ENCODE measurements around the gene SKP1. TPM values are rescaled to one million over a fixed set of nuclear protein-coding genes. Genes with fewer than 3 reads are reported as not detected.

Gene SKP1
- total RNA-seq, 1 donor from 2014 or later, result 178 TPM

- DNase-seq, result no peak
Measured at GRCh38 chr5:134130239-134130945, 46.4 kb downstream of the SKP1 start.

DNA sequence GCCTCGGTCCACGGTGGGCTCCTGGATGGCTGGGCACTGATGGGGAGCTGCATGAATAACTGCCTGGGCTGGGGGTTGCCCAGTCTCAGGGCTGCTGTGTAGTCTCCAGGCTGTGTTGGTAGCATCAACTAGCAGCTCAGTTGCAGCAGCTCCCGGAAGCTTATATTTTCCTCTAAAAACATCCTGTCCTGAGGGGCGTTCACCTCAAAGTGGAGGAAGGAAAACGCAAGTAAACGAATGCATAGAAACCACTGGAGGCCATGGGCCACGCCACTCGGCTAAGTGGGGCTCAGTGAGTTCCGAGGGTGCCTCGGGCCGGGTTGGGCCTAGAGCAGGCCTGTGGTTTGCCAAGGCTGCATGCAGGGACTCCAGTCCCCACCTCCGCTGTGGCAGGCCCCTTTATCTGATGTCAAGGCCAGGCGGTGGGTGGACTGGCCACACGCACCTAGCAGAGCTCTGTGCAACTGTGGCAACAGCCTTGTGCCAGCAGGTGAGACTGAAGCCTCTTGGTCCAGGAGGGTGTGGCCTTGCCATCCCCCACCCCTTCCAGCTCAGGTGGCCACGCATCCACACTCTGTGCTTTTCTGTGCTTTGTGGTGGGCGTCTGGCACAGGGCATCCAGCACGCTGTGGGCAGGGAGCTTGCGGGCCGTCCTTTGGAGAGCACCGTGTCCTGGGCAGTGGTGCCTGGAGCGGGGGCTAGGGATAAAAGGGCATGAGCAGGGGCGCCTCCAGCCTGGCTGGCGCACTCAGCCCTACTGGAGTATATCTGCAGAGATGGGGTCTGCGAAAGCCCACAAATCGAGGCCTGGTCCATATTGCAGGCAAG is 47.1 kb downstream of the SKP1 start:
- no peak for DNase-seq

DNA sequence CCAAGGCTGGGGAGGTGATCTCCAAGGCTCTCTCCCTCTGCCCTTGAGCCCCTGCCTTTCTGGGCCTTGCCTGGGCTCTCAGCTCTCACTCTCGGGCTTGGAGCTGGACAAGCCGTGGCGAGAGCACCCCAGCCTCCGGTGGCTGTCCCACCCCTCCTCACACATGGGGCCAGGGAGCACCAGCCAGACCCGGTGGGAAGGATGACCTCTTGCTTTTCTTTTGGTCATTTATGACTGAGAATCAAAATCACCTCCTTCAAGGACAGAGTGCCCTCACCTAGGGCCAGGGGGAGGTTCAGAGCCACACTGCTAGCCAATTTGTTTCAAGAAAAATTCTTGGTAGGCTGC is 48.1 kb downstream of the SKP1 start:
- no peak for DNase-seq

GRCh38 chr5:134127988-134128647 is 48.6 kb downstream of the SKP1 start:
- no peak for DNase-seq

DNA sequence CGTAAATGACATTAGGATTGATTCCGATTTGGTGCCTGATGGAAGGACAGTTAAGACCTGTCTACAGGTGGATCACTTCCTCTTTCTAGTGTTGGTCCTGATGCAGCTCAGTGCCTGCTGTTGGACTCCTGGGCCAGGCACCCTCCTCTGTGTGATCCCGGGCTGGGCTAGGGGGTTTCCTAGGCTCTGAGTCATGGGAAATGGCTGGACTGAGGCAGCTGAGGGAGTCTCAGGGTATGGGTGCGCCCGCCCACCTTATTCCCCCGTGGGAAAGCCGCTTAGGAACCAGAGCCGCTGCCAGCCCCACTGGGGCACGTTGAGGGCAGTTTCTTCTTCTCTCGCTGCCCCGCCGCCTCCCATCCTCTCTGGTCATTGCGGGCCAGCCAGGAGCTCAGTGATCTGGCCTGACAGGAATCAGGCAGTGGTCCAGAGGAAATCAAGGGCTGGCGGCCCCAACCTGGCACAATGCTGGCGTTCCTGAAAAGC is 49.3 kb downstream of the SKP1 start:
- DNase-seq, result no peak

- no peak for DNase-seq
Measured at GRCh38 chr5:134125039-134126015, 51.4 kb downstream of the SKP1 start.

- DNase-seq, result no peak
Measured at GRCh38 chr5:134124289-134125038, 52.3 kb downstream of the SKP1 start.

DNA sequence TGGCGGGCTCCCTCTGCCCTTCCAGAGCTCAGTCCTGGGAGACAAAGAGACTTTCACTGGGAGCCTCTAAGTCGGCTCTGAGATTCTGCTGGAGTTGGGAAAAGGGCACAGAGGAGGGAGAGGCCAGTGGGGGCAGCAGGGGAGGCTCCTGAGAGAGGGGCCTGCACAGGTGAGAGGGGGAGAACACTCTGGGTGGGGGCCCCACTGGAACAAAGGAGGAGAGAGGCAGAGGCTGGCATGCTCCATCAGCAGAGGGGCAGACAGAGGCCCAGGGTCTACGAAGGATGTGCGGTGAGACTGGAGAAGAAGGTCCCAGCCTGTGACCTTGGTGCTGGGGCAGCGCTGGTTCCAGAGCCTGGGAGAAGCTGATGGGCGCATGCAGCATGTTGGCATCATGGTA is 53.4 kb downstream of the SKP1 start:
- no peak for DNase-seq

GRCh38 chr5:134122530-134122929 is 54.2 kb downstream of the SKP1 start:
- no peak for DNase-seq

DNA sequence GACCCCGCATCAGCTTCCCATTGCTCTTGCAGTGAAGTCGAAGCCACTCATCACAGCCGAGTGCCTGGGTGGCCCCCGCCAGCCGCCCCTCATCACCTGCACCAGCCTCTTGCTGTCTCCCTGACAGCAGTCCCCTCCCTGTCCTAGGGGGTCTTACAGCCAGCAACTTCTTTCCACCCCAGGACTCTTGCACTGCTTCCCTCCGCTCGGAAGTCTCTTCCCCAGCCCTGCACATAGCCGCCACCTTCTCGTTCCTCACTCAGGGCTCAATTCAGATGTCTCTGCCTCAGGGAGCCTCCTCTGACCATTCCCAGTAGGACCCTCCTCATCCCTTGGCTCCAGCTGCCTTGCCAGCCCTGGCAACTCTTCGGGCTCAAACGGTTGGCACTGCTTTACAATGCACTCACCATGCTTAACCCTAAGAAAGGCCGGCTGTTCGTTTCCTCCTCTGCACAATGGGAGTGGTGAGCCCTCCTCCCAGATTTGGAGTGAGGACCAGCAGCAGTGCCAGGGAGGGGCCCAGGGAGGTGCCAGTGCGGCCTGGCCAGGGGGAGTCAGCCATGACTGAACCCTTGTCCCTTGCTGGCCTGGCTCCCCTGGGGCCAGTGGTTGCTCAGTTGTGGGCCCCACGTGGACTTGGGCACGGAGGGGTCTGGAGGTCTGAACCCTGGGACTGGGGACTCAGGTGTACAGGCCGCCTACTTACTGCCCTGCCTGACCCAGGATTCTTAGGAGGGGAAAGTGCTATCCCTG is 56.2 kb downstream of the SKP1 start:
- DNase-seq, result no peak

DNA sequence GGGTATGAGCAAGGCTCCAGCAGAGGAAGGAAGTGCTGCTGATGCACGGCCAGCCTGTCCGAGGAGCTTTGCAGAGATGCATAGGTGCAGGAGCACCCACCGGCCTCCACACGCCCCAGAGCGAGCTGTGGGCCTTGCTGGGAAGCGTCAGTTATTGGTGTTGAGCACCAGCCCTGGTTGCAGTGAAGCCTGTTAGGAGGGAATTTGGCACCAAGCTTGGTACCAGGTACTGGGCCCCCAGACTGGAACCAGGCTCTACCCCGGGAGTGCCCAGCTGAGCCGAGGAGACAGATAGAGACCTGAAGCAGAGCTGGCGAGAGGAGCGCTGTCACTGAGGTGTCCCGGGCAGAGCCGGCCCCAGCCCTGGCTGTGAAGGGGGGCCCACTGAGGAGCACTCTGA is 57.0 kb downstream of the SKP1 start:
- DNase-seq, result no peak

DNA sequence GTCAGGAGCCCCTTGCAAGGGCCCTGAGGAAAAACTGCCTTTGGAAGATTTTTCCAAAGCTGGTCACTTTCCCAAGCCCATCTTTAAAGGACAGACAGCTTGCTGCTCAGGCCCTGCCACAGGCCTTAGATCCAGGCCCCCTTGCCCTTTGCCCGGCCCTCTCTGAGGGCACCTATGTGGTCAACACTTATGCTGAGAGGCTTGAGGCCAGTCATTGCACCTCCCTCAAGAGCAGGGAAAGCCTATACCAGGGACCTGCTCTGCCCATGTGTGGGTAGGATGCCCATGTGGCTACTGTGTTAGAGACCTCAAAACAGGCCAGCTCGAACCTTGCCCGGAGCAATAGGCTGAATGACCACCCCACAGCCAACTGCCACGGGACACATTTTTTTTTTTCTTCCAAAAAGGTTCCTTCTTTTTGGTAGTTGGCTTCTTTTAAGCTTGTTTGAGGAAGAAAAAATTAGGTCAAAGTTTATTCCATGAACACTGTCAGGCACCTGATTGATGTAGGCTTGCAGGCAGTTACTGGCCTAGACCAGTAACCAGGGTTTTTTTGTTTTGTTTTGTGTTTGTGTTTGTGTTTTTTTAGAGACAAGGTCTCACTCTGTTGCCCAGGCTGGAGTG is 58.4 kb downstream of the SKP1 start:
- no peak for DNase-seq

DNA sequence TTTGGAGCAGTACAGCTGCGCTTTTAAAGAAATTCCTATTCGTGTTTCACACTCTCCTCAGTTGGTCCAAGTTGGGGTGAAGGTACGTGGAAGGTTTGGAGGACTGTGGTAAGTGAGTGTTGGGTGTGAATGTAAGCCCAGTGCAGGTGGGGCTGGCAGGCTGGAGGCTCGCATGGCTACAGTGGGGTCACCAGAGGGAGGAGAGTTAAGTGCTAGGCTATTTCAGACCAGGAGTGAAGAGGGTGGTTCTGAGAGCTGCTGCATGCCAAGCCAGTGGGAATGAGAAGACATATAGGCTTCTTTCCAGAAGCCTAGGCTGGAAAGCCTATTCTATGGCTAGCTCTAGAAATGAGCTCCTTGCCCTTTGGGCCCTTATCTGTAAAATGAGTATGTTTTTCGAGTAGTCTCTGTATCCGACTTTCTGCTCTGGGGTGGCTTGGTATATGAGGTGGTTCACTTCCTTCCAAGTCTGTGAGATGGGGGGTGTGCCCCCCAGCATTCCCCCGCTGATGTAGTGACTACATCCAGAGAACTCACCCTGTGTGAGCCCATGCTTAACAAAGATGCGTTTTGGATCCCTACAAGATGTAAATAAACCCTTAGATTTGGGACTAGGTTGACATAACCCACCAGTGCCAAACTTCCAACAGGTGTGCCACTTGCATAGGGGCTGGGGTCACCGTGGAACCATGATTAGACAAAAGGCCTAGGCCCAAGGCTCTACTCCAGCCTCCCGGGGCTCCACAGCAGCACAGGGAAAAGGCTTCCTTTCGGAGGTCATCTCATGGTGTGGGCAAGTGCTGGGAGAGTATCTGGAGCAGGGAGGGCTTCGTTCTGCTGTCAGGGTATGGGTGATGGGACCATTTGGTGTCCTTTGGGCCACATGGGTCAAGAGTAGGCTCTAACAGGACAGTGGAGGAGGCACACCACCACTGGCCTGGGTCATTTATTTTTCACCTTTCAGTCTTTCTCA is 59.7 kb downstream of the SKP1 start:
- no peak for DNase-seq

GRCh38 chr5:134116286-134116685 is 60.5 kb downstream of the SKP1 start:
- no peak for DNase-seq

DNA sequence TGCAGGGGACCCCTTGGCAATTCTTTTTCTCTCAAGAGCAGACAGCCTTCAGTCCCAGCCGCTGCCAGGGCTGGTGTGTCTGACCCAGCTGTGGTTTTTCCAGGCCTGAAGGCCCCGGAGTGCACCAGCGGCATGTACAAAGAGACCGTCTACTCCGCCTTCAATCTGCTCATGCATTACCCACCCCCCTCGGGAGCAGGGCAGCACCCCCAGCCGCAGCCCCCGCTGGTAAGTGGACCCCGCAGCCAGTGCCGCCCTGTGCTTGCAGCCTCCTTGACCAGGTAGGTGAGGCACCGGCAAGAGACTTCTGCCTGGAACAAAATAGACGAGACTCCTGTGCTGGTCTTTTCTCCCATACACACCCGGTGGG is 61.0 kb downstream of the SKP1 start:
- DNase-seq, result no peak

DNA sequence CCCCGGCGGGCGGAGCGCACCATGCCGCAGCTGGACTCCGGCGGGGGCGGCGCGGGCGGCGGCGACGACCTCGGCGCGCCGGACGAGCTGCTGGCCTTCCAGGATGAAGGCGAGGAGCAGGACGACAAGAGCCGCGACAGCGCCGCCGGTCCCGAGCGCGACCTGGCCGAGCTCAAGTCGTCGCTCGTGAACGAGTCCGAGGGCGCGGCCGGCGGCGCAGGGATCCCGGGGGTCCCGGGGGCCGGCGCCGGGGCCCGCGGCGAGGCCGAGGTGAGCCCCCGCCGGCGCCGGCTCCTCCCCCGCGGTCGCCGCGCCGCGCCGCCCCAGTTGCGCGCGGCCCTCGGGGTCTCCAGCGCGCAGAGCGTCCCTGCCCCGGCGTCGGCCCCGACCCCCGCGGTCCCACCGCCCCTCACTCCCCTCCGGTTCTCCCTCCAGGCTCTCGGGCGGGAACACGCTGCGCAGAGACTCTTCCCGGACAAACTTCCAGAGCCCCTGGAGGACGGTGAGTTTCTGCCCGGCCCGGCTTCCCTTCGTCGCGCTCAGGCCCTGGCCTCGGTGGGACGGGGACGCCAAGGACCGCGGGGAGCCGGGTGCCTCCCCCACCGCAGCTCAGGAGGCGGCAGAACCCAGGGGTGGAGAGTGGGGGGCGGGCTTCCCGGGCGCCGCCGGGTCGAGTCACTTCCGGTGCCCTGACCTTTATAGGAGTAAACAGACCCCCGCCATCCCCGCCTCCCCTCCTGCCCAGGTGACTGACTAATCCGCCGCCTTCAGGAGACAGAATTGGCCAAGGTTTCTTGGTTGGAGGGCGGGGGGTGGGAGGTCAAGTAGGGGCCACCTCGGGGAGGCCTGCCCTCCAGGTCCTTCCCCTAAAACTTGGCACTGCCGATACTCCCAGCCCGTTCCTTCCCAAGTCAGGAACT is 61.6 kb downstream of the SKP1 start:
- DNase-seq, result no peak

Data from occipital lobe (tissue), 2 donors.